GM21515 (cell line): ENCODE results near the gene PRLHR.
"Not testable (repeated sequence)": the region's sequence is repeated elsewhere in the genome, so short reads cannot be mapped to it uniquely, and the experiment has no call there.

ENCODE experiments used
- ATAC-seq: cut with Tn5 transposase; IDR thresholded peaks from one replicate; pipeline ENCODE4 v1.9.1; 2021; ENCODE audit not compliant: unreplicated experiment

PRLHR gene

GRCh38 chr10:118595598-118596425 lies at the start of gene PRLHR:
Gene PRLHR, minus strand, starts transcription at chr10:118595648. Its CDS starts 404 bp downstream, at chr10:118595244.
- no peak for ATAC-seq

- ATAC-seq: no peak
These were observed 46.8 kb upstream of the PRLHR start for GRCh38 chr10:118642228-118642627.

GRCh38 chr10:118638680-118639079 lies 43.2 kb upstream of the PRLHR start:
- no peak for ATAC-seq

GRCh38 chr10:118635674-118636402 lies 40.4 kb upstream of the PRLHR start:
- ATAC-seq: no peak

GRCh38 chr10:118633786-118634185 lies 38.3 kb upstream of the PRLHR start:
- ATAC-seq: no peak

- no peak for ATAC-seq
These were observed 33.8 kb upstream of the PRLHR start for GRCh38 chr10:118629211-118629610.

- no peak for ATAC-seq
These were observed 32.9 kb upstream of the PRLHR start for GRCh38 chr10:118628397-118628796.

GRCh38 chr10:118626953-118627352 lies 31.5 kb upstream of the PRLHR start:
- ATAC-seq: no peak

GRCh38 chr10:118625504-118625903 lies 30.1 kb upstream of the PRLHR start:
- no peak for ATAC-seq

GRCh38 chr10:118624747-118625146 lies 29.3 kb upstream of the PRLHR start:
- no peak for ATAC-seq

GRCh38 chr10:118621304-118621942 lies 26.0 kb upstream of the PRLHR start:
- ATAC-seq: no peak

- ATAC-seq: not testable (repeated sequence)
These were observed 18.4 kb upstream of the PRLHR start for GRCh38 chr10:118613863-118614262.

- ATAC-seq: no peak
These were observed 15.1 kb upstream of the PRLHR start for GRCh38 chr10:118610577-118610976.

- no peak for ATAC-seq
These were observed 12.4 kb upstream of the PRLHR start for GRCh38 chr10:118607768-118608354.

GRCh38 chr10:118605694-118606093 lies 10.2 kb upstream of the PRLHR start:
- no peak for ATAC-seq

GRCh38 chr10:118596426-118597124 lies 1.1 kb upstream of the PRLHR start:
- ATAC-seq: no peak

GRCh38 chr10:118595064-118595420 lies 406 bp downstream of the PRLHR start:
- no peak for ATAC-seq

- no peak for ATAC-seq
These were observed 920 bp downstream of the PRLHR start for GRCh38 chr10:118594392-118595063.

GRCh38 chr10:118592675-118593330 lies 2.6 kb downstream of the PRLHR start:
- ATAC-seq: no peak

- no peak for ATAC-seq
These were observed 5.1 kb downstream of the PRLHR start for GRCh38 chr10:118590334-118590733.
